Stimulated activated CD4-positive, alpha-beta T cell treated with anti-CD3 and anti-CD28 coated beads, Interleukin-2, amount 100 ng/mL, for 24 hours (primary cell): ENCODE results near the gene U2AF2.
A peak's percentile ranks its signal among the peaks of the same experiment; 100 is the strongest.

Experiments
- DNase-seq, 2 donors: peaks; one replicate each; pipeline ENCODE4 v3.0.0-alpha.2; 2020

U2AF2 gene

DNA sequence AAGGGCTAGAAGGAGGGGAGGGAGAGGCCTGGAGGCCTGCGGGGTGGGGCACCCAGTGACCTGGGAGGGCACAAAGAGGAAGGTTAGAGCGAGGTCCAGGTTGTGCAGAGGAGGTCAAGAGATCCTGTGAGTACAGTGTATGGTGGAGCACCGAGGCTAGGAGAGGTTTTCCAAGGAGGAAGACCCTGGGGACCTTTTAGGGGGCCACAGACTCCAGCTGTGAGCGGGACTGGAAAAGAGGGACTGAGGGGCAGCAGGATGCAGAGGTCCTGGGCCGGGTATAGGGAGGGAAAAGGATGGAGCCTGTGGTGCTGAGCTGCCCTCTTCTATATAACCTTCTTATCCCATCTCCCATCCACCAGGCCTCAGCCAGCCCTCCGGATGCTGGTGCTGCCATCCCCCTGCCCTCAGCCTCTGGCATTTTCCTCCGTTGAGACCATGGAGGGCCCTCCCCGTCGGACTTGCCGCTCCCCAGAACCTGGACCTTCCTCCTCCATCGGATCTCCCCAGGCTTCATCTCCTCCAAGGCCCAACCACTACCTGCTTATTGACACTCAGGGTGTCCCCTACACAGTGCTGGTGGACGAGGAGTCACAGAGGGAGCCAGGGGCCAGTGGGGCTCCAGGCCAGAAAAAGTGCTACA lies 10.5 kb upstream of the U2AF2 start:
- DNase-seq: no peak

GRCh38 chr19:55644842-55645511 lies 9.9 kb upstream of the U2AF2 start:
- no peak for DNase-seq

GRCh38 chr19:55645512-55645881 lies 9.3 kb upstream of the U2AF2 start:
- DNase-seq: no peak

- DNase-seq: no peak
Measured at GRCh38 chr19:55646889-55647731, 7.7 kb upstream of the U2AF2 start.

GRCh38 chr19:55647732-55648584 lies 6.9 kb upstream of the U2AF2 start, which contains the start of gene CCDC106:
TSS of gene CCDC106 (plus strand) at chr19:55648212. CDS start at chr19:55649047, 835 bp downstream.
- peak; percentile 49 to 54 for DNase-seq

GRCh38 chr19:55648585-55649267 lies 6.1 kb upstream of the U2AF2 start:
- no peak for DNase-seq

GRCh38 chr19:55649268-55650125 lies 5.3 kb upstream of the U2AF2 start:
- no peak for DNase-seq

- no peak for DNase-seq
Measured at GRCh38 chr19:55650126-55650557, 4.7 kb upstream of the U2AF2 start.

- DNase-seq: no peak
Measured at GRCh38 chr19:55650602-55651230, 4.1 kb upstream of the U2AF2 start.

GRCh38 chr19:55651236-55651635 lies 3.6 kb upstream of the U2AF2 start:
- no peak for DNase-seq

DNA sequence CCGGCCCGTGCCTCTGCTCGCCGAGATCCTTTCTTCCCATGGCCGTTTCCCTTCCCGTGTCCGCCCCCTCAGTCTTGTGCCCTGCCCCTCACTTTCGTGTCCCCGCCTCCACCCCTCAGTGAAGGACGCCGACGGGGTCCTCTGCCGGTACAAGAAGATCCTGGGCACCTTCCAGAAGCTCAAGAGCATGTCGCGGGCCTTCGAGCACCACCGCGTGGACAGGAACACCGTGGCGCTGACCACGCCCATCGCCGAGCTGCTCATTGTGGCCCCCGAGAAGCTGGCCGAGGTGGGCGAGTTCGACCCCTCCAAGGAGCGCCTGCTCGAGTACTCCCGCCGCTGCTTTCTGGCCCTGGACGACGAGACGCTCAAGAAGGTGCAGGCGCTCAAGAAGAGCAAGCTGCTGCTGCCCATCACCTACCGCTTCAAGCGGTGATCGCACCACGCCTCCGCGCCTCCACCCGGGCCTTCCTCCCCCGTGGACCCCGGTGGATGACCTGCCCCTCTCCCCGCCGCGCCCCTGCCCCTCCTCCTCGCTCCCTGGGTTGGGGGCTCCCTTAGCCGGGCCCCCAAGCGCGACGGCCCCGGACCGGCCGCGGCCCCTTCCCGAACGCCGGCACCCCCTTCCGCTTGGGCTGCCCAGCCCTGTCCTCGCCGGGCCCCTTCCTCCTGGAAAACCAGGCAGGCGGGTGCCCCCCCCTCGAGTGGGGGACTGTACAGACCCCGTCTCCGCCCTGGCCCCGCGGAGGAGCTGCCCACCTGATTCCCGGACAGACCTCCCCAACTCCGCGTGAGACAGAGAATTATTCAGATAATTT lies 2.3 kb upstream of the U2AF2 start:
- no peak for DNase-seq

DNA sequence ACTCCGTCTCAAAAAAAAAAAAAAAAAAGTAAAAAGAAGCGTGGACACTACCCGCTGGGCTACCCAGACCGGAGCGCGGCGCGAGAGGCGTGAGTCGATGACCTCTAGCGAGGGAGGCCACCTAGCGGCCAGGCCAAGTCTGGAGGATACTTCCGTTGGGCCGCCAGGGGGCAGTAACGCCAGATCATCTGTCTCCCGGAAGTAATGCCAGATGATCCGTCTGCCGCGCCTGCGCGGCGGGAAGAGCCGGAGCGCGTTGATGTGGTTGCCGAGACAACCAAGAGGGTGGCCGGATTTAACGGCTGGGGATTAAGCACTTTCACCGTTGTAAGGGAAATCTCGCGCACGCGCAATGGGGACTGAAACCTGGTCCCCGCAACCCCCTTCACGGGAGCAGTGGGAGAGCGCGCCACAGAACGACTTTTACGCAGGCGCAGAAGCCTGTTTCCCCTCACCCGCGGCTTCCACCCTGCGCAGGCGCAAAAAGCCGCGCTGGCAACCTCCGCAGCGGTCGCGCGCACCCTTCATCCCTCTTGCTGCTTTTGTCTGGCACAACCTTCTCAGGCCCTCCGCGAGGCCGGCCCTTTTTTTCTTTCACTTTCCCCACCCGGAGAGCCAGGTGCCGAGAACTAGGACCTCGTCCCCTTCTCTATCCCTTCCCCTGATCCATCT lies 1.0 kb upstream of the U2AF2 start:
- peak; percentile 96 to 99 for DNase-seq

- DNase-seq: peak; percentile 99
Measured at GRCh38 chr19:55654323-55654867, 440 bp upstream of the U2AF2 start.

- DNase-seq: no peak
Measured at GRCh38 chr19:55655648-55656040, 809 bp downstream of the U2AF2 start.

GRCh38 chr19:55656552-55656951 lies 1.7 kb downstream of the U2AF2 start:
- no peak for DNase-seq

GRCh38 chr19:55656988-55657747 lies 2.3 kb downstream of the U2AF2 start:
- no peak for DNase-seq

DNA sequence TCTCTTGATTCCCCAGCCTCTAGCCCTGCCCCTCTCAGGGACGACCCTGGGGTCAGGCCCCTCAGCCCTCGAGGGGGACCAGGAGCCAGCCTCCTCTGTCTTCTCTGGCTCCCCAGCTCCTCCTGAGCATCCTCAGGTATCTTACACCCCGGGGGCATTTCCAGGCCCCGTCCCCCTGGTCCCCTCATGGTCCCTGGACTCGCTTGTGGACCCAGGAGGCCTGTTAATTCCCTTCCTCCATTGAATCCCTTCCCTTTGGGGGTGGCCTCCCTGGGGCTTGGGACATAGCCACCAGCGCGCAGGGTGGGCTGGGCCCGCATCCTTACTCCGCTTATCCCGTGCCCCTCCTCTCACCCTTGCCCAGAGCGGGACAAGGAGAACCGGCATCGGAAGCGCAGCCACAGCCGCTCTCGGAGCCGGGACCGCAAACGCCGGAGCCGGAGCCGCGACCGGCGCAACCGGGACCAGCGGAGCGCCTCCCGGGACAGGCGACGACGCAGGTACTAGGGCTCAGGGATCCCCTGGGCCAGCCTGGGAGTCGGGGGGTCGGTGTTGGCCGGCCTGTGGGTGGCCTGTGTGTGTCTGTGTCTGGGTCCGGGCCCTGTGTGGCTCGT lies 4.1 kb downstream of the U2AF2 start:
- no peak for DNase-seq

GRCh38 chr19:55659822-55660221 lies 5.0 kb downstream of the U2AF2 start:
- no peak for DNase-seq
